ENCODE results near the gene TAS1R2. TPM values are rescaled to one million over a fixed set of nuclear protein-coding genes. Genes with fewer than 3 reads are reported as not detected.
"Not testable (repeated sequence)": the region's sequence is repeated elsewhere in the genome, so short reads cannot be mapped to it uniquely, and the experiment has no call there.

TAS1R2 gene
- polyA plus RNA-seq, 2 of the 4 experiments (the other 2 are of a cell fraction): not detected

GRCh38 chr1:18895317-18895716, 35.9 kb upstream of the TAS1R2 start:
- TF ChIP-seq SREBF2 (IDR thresholded peaks at IDR 0.05) (no peak), TP53 (CRISPR knock-in tag; IDR thresholded peaks at IDR 0.05) (no peak), HOXB13 (CRISPR knock-in tag; IDR thresholded peaks at IDR 0.05; ENCODE audit: low read depth) (no peak), EP300 (IDR thresholded peaks at IDR 0.05) (no peak), EHMT2 (IDR thresholded peaks at IDR 0.05; ENCODE audit: low read depth) (no peak), HES2 (IDR thresholded peaks at IDR 0.05) (no peak), JUNB (IDR thresholded peaks at IDR 0.05) (no peak), MAFK (IDR thresholded peaks at IDR 0.05; ENCODE audit: partially characterized antibody) (no peak), USF2 (IDR thresholded peaks at IDR 0.05) (no peak), ELK1 (IDR thresholded peaks at IDR 0.05; ENCODE audit: low read depth, low read length) (no peak), POLR2AphosphoS2 (conservative IDR thresholded peaks at IDR 0.05; ENCODE audit: low read length) (no peak), CHD2 (IDR thresholded peaks at IDR 0.05; ENCODE audit: low read length, partially characterized antibody) (no peak), KDM1A (IDR thresholded peaks at IDR 0.05; ENCODE audit: low read depth) (no peak), FOSB (CRISPR knock-in tag; IDR thresholded peaks at IDR 0.05) (no peak), CTCF (IDR thresholded peaks at IDR 0.05) (no peak)
- Histone ChIP-seq H3K27ac (no peak overlapping the region), H3K4me3 (no peak overlapping the region), H3K4me2 (no peak overlapping the region), H3K9me3 (no peaks in the 10 kb centered on the region), H3K4me1 (no peaks in the 10 kb centered on the region)
- CTCF ChIA-PET: interaction anchor here (1.0 to 2.7 kb wide), 2 partner anchors 201 to 202 kb away, joined by 4 to 7 read pairs; no protein-coding TSS in a partner anchor
- no peak for FAIRE-seq
- DNase-seq (ENCODE audit: low read depth in 1 of 2, low spot score in 1 of 2): no peak
- no peak for ATAC-seq
- whole genome bisulfite sequencing (ENCODE audit: missing lambda C conversion rate): 91% methylated on average over 6 of the region's 6 CpGs
- POLR2A ChIA-PET: no interaction called here

GRCh38 chr1:18893120-18893519, 33.7 kb upstream of the TAS1R2 start:
- Histone ChIP-seq H3K9me3 (no peaks in the 10 kb centered on the region), H3K27ac (no peak overlapping the region), H3K4me3 (no peak overlapping the region), H3K4me2 (no peak overlapping the region), H3K4me1 (no peaks in the 10 kb centered on the region)
- FAIRE-seq (no peak), ATAC-seq (no peak), DNase-seq (ENCODE audit: low read depth in 1 of 2, low spot score in 1 of 2) (no peak)
- ChIA-PET CTCF (interaction anchor here (0.6 to 2.3 kb wide), 10 partner anchors 9 to 352 kb away, joined by 3 to 15 read pairs (median 4); no protein-coding TSS in a partner anchor), POLR2A (no interaction called here)
- WGBS (ENCODE audit: missing lambda C conversion rate): 81% methylated on average over 7 of the region's 7 CpGs
- no peak for TF ChIP-seq JUN (IDR thresholded peaks at IDR 0.05)
- no peak for TF ChIP-seq CBX2 (IDR thresholded peaks at IDR 0.05; ENCODE audit: borderline replicate concordance, low read depth)
- 0 out of 2 replicates have a peak, but pooled peaks have one; percentile 41 for TF ChIP-seq KDM1A (IDR thresholded peaks at IDR 0.05; ENCODE audit: low read depth)

- CTCF ChIA-PET: interaction anchor here (1.2 to 2.3 kb wide), 2 partner anchors 16 to 17 kb away, joined by 3 to 13 read pairs; no protein-coding TSS in a partner anchor
- POLR2A ChIA-PET; DNase-seq (ENCODE audit: low read depth in 1 of 2, low spot score in 1 of 2); H3K4me2 ChIP-seq; ATAC-seq; H3K9me3 ChIP-seq; H3K4me1 ChIP-seq; H3K4me3 ChIP-seq; FAIRE-seq; H3K27ac ChIP-seq: not testable (repeated sequence)
- 91% methylated on average over 6 of the region's 7 CpGs for WGBS (ENCODE audit: missing lambda C conversion rate)
These were observed 32.4 kb upstream of the TAS1R2 start for GRCh38 chr1:18891858-18892257.

All from A549 (cell line).